Right renal pelvis (tissue), 4 donors: ENCODE results near the gene MAMDC2. TPM values are rescaled to one million over a fixed set of nuclear protein-coding genes. Genes with fewer than 3 reads are reported as not detected.
"Not testable (repeated sequence)": the region's sequence is repeated elsewhere in the genome, so short reads cannot be mapped to it uniquely, and the experiment has no call there.

Experiments
- DNase-seq, 4 donors: peaks; one replicate each; pipeline ENCODE4 v3.0.0-alpha.2; 2013; ENCODE audit warnings: low read depth in 4 of 4, low spot score in 3 of 4, missing footprints in 1 of 4
- polyA plus RNA-seq, 4 donors: library from polyadenylated mRNA; unstranded; fragments of 120-200 nt; gene quantifications; one replicate each; pipeline ENCODE4 v1.2.1, GENCODE V29; 2013; ENCODE audit not compliant: insufficient read length in 4 of 4

MAMDC2 gene
- polyA plus RNA-seq, 4 donors: 6.6 to 8.0 (median 7.4) TPM

DNA sequence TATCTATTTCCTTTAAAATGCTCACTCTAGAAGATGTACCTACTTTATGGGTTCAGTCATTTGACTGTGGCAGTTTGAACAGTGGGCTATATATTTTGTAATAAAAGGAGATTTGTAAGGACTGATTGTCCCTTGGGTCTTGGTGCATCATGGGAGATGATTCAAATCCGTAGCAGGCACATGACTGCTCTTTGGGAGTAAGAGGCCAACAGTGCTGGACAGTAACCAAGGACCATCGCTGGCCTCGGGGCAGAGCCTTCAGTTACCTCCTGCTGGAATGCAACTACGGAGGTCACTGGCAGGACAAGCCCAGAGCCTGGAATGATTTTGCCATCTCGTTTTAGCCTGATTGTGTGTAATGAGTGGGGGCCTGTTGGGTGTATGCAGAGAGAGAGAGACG lies 7.0 kb upstream of the MAMDC2 start:
- no peak for DNase-seq

DNA sequence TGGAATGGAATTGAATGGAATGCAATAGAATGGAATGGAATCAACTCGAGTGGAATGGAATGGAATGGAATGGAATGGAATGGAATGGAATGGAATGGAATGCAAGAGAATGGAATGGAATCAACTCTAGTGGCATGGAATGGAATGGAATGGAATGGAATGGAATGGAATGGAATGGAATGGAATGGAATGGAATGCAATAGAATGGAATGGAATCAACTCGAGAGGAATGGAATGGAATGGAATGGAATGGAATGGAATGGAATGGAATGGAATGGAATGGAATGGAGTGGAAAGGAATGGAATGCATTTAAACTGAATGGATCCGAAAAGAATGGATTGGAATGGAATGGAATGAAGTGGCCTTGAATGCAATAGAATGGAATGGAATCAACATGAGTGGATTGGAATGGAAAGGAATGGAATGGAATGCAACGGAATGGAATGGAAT lies 5.5 kb upstream of the MAMDC2 start:
- DNase-seq: not testable (repeated sequence)

DNA sequence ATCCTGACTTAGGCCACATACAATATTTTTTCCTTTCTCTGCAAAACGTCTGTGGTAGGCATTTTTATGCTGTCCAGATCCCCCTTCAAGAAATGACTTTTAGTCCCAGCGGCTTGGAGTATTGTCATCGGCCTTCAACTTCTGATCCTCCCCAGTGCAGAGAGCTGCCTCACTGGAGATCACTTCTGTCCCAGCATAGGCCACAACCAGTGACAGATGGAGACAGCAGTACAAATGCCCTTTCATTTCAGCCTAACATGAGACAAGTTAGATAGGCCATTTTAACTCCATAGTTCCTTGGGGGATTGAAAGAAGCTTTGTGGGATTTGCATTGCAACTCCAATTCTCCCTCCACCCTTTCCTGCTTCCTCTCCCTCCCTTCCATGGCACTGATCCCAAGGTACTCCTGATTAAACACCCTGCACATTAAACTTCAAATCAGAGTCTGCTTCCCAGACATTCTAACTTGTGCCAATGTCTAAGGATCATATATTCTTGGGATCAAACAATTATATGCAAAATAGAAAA lies 3.2 kb upstream of the MAMDC2 start:
- DNase-seq: no peak

DNA sequence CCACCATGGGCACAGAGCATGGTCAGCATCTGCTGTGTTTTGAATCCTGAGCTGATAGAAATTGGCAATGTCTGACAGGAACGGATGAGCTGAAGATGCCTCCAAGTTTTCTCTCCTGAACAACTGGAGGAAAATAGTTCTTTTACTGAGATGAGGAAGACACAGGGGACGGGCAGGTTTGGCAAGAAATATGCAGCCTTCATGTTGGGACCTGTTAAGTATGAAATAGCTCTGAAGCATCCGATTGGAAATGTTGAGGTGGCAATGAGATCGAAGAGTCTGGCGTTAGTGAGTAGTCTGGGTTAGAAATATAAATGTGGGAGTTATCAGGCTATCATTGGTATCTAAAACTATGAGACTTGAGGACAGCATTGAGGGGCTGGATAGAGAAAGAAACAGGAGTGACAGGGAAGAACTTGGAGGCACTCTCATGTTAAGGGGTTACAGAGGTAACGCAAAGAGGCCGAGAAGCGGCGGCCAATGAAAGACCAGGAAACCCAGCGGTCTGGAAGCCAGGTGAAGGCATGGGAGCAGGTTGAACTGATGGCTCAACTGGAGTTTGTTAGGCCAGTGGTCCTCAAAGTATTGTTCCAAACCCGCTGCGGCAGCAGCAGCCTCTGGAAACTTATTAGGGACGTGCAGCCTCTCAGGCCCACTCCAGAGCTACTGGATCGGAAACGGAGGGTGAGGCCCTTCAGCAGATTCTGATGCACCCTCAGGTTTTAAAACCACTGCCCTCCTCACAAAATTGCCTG lies 1.0 kb upstream of the MAMDC2 start:
- no peak for DNase-seq

DNA sequence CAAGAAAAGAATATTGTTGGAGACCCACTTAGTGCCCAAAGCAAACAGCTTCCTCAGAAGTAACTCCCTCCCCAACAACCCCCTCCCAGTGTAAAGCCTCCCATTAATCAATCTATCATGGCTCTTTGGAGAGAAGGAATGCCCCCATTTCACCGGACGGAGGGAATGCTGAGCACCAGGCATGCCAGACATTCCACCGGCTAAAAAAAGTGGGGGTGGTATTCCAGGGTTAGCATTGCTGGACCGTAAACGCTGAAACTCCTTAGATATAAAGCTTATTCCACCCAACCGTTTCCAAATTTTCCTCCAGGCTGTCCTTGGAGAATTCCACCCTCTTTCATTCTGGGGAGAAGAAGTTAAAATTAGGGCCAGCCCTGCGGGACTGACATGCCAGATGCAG lies 363 bp upstream of the MAMDC2 start:
- no peak for DNase-seq

DNA sequence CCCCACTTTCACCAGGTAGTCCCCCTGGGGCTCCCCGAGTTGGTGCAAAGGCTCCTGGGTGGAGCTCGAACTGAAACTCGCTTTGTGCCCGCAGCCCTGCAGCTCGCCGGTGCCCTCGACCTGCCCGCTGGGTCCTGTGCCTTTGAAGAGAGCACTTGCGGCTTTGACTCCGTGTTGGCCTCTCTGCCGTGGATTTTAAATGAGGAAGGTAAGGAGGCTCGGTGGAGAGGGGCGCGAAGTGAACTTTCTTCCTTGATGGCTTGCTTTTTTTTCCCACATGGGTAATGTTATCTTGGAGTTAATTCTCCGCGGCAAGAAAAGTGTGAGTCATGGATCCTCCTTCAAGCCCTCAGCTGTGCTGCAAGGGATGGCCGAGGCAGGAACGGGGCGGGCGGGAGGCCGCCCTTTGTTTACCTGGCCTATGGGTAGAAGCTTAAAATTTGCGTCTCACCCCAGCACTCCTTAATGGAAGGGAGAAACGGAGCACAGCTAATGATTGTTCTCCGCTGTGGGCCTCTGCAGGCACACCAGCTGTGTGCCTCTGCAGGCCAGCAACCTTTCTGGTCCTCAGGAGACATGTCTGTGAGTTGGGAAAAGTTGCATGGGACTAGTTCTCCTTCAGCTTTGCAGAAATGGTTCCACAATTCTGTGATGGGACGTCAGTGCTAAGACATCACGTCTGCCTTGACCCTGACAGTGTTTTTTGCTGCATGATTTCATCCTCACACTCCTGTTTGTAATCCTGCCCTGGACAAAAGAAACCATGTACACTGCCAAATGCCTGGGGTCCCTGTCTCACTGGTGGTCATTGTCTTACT lies 1.1 kb downstream of the MAMDC2 start:
- no peak for DNase-seq

DNA sequence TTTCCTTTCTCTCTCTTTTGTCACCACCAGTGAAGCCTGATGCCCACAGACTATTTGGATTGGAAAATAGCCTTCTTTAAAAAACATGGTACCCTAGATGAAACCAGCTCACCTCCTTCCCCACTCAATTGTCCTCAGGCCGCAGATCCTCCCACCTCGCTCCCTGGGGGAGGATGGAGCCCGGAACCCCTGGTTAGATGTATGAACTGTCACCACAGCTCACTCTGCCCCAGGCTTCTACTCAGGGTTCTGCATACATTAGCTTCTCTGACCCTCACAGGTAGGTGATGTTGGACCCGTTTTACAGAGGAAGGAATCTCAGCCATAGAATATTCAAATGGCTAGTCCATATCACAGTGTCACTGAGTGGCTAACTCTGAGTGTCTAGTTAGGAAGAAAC lies 1.8 kb downstream of the MAMDC2 start:
- DNase-seq: no peak

DNA sequence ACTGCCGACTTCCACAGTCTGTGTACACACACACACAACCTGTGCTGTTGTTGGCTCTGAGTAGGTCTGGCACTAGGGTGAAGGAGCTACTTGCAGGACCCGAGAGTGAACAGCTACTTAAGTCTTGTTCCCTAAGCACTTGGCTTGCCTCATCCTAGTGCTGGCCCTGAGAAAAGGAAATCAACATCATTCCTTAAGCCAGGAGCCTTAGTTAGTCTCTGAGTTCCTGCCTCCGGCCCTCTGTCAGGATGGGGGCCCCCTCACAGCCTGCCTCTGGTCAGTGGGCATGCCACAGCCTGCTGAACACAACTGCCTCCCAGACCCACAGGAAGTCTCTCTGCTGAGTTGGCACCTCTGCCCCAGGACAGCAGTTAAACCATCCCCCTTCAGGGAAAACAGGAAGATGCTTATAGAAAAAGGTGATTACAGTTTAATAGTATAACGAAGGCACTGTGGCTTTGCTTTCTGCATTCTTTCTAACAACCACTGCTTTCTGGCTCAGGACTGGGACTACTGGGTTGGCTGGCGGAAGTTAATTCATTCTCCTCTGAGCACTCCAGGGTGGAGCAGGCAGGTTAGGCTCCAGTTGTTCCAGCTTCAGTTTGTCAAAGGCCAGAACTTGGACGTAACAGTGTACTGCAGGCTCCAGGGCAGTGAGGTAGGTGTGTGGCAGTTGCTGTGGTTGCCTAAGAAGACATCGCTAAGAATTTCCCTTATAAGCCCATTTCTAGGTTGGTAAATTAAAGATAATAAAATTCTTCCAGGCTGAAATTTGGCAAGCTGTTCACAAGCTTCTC lies 2.8 kb downstream of the MAMDC2 start:
- no peak for DNase-seq

DNA sequence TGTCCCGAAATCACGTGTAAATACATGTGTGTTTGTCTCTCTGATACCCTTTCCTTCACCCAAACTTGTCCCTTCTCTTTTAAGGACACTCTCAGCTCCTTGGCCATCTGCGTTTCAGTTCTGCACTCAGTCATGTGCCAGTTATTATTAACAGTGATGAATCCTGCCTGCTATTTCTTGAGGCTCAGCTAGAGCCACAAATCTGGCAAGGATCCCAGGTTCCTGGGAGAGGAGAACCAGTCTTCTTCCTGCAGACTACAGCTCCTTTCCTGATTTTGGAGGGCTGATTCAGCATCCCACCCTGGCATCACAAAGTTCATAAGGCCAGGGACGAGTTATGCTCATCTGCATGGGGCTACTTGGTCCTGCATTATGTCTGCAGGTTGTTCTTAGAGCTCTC lies 5.6 kb downstream of the MAMDC2 start:
- DNase-seq: no peak

DNA sequence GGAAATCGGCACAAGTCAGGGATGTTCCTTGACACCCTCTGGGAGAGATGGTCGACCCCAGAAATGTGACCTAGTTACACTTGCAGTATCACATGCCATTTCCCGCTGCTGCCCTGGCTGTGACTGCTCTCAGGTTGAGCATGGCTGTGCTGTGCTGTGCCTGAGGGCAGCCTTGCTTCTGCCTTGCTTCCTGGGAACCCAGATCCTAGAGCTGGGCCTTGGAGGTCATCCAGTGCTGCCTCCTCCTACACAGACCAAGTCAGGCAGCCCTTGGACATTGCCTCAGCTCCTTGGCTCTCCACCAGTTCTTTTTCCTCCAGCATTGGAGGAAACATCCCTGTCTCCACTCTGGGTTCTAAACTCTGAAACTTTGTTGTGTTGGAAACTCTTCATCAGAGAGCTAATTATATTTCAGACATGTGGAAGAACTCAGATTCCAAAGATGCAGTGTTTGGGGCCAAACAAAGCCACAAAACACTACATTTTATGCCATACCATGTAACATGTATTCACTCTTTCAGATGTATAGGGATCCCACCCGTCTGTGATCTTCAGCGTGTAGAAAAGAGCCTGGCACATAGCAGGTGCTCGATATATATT lies 6.1 kb downstream of the MAMDC2 start:
- DNase-seq: no peak

DNA sequence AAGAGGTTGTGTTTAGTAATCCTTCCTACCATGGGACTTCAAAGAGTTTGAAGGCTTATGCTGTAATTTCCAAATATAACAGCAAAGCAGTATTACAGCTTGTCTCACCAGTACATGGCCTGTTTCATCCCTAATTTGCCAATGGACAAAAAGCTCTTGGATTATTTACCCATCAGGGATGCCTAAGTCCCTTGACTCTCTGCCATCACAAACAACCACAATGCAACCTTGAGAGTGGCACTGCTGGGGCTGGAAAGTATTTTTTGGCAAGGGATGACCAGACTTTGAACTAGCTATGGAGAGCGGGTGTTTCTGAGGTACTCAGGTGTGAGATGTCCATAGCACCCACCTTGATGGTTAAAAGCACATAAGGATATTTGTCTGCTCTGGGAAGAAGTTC lies 9.1 kb downstream of the MAMDC2 start:
- no peak for DNase-seq

DNA sequence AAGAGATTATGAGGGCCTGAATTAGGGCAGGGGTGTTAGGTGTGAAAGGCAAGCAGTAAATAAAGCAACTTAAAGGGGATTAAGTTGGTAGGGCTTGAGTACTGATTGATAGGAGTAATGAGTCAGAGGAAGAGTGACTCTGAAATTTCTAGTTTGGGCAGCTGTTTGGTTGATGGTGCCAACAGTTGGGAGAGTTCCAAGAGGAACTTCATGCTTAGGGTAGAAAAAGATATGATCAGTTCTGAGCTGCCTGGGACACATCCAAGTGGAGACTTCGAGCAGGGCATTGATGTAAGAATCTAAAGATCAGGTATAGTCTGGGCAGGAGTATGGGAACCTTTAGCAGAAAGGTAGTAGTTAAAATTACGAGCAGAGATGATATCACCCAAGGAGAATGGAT lies 10.2 kb downstream of the MAMDC2 start:
- DNase-seq: no peak

DNA sequence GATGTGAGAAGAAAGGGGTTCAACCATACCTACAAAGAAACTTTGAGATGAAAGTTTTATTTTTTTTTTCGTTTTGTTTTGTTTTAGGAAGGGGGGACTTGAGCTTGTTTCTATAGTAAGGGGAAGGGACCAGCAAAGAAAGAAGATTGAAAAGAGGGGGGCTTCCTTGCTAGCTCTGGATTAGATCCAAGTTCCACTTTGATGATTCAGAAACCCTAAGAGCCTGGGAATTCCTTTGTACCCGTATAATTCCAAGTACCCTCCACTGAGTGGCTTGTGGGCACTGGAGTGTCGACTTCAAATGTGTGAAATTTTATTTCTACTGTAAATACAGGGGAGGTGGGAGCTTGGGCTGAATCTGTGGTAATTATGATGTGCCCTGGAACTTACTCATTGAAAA lies 10.9 kb downstream of the MAMDC2 start:
- no peak for DNase-seq

DNA sequence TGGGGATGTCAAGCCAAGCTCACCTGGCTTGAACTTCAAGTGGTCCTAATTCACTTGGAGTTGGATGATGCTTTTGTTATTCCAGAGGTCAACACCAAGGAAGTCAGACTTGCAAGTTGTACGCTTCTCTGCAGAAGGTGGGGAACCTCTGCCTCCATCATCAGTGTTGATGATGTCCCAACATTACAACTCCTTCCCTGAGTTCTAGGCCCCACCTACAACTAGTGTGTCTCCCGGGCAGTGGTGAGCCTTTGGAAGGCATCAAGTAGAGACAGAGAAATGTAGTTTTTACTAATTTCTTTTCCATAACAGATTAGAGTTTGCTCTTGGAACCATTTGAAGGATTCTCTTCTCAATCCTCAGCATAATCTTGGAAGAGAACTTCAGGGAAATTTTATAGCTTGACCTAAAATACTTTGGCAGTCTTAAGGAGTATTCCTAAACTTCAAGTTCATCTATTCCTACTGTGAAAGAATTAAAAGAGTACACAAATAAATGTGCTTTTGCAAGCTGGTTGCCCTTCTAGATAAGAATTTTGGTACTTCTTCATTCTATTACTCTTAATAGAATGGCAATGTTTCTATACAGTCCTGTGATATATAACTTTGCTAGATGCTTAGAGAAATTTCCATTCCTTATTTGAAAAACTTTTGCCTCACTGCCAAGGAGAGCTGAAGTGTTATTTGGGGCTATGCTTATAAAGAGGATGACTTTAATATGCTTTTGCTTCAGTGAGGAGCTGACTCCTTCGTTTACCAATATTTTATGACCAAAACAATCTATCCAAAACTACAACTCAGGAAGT lies 12.0 kb downstream of the MAMDC2 start:
- DNase-seq: no peak

DNA sequence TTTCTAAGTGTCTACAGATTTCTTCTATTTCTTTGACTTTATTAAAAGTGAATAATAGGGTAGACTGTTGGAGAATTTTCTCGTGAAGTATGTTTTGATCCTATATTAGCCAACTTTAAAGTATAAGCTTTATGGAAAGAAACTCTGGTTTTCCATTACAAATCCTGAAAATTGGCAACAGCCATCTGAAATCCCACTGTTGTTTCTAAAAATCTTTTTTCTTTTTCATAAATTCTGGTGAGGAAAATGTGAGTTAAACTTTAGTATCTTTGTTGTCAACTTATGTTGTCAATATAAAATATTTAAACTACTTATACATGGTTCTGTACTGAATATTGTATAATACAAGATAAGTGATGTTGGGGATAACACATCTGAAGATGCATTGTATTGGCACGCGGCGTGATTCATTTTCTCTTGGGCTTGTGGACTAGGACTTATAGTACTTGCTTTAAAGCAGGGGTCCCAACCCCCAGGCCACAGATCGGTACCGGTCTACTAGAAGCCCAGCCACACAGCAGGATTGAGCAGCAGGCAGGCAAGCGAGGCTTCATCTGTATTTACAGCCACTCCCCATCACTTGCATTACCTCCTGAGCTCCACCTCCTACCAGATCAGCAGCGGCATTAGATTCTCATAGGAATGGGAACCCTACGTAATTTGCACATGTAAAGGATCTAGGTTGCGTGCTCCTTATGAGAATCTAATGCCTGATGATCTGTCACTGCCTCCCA lies 12.7 kb downstream of the MAMDC2 start:
- no peak for DNase-seq

DNA sequence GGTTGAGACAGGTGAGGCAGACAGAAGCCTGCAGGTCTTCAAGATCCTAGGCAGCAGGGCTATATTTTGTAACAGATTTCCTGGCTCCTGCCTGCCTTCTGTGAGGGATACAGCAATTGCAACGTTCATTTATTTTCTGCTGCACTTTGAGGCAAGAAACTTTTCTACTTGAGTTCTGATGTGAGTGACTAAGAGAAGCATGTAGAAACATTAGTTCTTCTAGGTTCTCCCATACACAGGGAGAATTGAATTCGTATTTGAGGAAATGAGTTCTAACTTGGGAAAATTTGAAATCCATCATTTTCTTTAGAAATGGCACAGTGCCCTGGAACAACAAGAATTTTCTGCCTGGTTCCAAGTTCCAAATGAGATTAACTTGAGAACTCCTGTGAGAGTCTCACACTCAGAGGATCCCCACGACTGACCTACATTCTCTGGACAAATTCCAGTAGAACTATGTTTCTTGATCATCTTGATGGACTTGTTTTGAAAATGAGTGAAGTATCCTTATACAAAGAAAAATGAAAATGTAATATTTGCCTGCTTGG lies 15.0 kb downstream of the MAMDC2 start:
- DNase-seq: no peak

DNA sequence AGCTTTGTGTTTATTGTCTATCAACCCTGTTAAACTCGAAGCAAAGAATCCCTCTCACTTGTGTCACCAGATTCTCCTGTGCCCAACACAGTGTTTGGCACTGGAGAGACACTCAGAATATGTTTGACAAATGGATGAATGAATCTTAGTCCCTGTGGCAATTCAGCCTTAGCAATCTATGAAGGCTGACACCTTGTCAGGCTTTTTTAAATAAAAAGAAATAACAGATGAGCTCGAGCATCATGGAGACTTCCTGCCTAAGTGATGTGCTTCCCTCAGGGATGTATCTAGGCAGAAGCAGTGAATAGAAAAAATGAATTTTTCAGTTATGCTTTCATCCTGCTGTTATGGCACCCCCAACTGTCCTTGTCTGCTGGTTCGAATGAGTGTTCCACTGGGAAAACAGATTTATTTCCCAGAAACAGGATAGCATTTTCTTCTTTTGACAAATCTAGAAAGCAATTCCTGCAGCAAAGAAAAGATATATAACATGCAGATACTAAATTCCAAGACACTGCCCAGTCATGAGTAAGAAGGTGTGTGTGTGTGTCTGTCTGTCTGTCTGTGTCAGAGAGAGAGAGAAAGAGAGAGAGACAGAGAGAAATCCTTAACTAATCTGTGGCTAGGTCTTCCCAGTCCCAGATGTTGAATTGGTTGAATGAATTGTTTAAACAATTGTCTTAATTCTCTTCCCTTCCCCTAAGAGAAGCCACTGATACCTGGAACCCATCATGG lies 16.7 kb downstream of the MAMDC2 start:
- DNase-seq: no peak

DNA sequence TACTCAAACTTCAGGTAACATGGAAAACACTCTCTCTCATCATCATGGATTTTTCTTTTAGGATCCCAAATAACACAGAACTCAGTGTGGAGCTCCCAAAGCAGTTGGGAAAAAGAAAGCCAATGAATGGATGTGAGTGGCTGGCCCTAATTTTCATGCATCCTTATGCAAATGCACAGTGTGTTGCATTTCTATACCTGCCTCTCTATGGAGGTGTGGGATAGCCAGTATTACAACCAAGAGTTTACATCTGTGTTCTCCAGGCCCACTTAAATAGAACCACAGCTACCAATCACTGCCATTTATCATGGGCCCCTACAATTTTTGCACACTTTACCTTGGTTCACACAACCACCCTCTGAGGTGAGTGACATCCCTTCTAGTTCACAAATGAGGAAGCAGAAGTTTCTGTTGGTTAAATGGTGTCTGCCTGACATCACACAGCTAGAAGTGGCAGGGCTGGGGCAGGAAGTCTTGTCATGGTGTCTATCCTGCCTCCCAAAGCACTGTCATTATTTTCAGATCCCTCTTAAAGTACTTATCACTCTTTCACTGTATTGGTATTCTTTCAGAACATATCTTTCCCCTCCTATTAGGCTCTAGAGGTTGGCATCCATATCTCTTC lies 17.3 kb downstream of the MAMDC2 start:
- DNase-seq: no peak
